IMR-90 (cell line): Measurements from ENCODE around the gene ANXA2. TPM values are rescaled to one million over a fixed set of nuclear protein-coding genes. Genes with fewer than 3 reads are reported as not detected.

ENCODE experiments used
- ATAC-seq: fragments of 200-7000 bp; cut with Tn5 transposase; 2 replicates; pipeline ENCODE4 v1.9.1; 2020; ENCODE audit warnings: low read depth, mild to moderate bottlenecking, moderate library complexity
- BruUV-seq: library from RNA; stranded (reverse); fragments of 400-500 nt; replicated peaks from 2 replicates; lab custom pipeline; 2021; lab: Mats Ljungman, UMichigan
- CTCF ChIA-PET: fragments of 300-600 bp; formaldehyde crosslinking; extraction: SDS; loops from one replicate; lab custom pipeline; 2021; ENCODE audit warnings: antibody characterized with exemption; lab: Yijun Ruan, JAX
- POLR2A ChIA-PET: fragments of 300-600 bp; sonication (Branson Sonifier 250); formaldehyde crosslinking; loops from one replicate; lab custom pipeline; 2022; ENCODE audit warnings: antibody characterized with exemption; ENCODE audit not compliant: unreplicated experiment; lab: Charles Lee
- DNase-seq: peaks from one replicate; pipeline ENCODE4 v3.0.0; 2013
- H2AFZ ChIP-seq: replicated peaks from 2 replicates; pipeline ENCODE3; 2013; ENCODE audit warnings: low read length, mild to moderate bottlenecking; ENCODE audit not compliant: poor library complexity
- H2AK5ac ChIP-seq: 2 replicates; pipeline ENCODE4 v1.6.1; 2013; ENCODE audit warnings: low read depth, low read length, inconsistent platforms
- H2AK9ac ChIP-seq: replicated peaks from 2 replicates; pipeline ENCODE3; 2013; ENCODE audit warnings: mild to moderate bottlenecking, low read depth, low read length, moderate library complexity; ENCODE audit not compliant: poor library complexity
- H2BK120ac ChIP-seq: 2 replicates; pipeline ENCODE4 v1.6.1; 2013; ENCODE audit warnings: low read depth, low read length, inconsistent platforms
- H2BK15ac ChIP-seq: 3 replicates; pipeline ENCODE4 v1.6.1; 2013; ENCODE audit warnings: low read depth, low read length, inconsistent platforms
- H2BK20ac ChIP-seq: 2 replicates; pipeline ENCODE4 v1.6.1; 2013; ENCODE audit warnings: low read depth, mild to moderate bottlenecking, inconsistent platforms, low read length, moderate library complexity
- H2BK5ac ChIP-seq: 2 replicates; pipeline ENCODE4 v1.6.1; 2013; ENCODE audit warnings: mild to moderate bottlenecking, low read depth, low read length, inconsistent platforms; ENCODE audit not compliant: poor library complexity, severe bottlenecking
- H3K14ac ChIP-seq: replicated peaks from 2 replicates; pipeline ENCODE4 v1.6.1; 2013; ENCODE audit warnings: low read depth, low read length, inconsistent platforms
- H3K18ac ChIP-seq: 2 replicates; pipeline ENCODE4 v1.6.1; 2013; ENCODE audit warnings: low read depth, low read length, control low read depth
- H3K23ac ChIP-seq: 2 replicates; pipeline ENCODE4 v1.6.1; 2013; ENCODE audit warnings: low read depth, low read length, inconsistent platforms
- H3K27ac ChIP-seq: 2 replicates; pipeline ENCODE4 v1.5.1; 2013; ENCODE audit warnings: mild to moderate bottlenecking, control low read depth, low read length; ENCODE audit not compliant: insufficient read depth
- H3K27me3 ChIP-seq: 2 replicates; pipeline ENCODE4 v1.6.1; 2013; ENCODE audit warnings: low read length; ENCODE audit not compliant: control insufficient read depth, insufficient read depth
- H3K36me3 ChIP-seq: 2 replicates; pipeline ENCODE4 v1.6.1; 2013; ENCODE audit warnings: low read length, mixed read lengths; ENCODE audit not compliant: control insufficient read depth, insufficient read depth
- H3K4ac ChIP-seq: 2 replicates; pipeline ENCODE4 v1.6.1; 2013; ENCODE audit warnings: low read depth, low read length, inconsistent platforms
- H3K4me1 ChIP-seq: 2 replicates; pipeline ENCODE4 v1.6.1; 2013; ENCODE audit warnings: low read length, mixed read lengths; ENCODE audit not compliant: control insufficient read depth, insufficient read depth
- H3K4me2 ChIP-seq: 2 replicates; pipeline ENCODE4 v1.6.1; 2013; ENCODE audit warnings: low read depth, mild to moderate bottlenecking, control low read depth, low read length, moderate library complexity
- H3K4me3 ChIP-seq: 2 replicates; pipeline ENCODE4 v1.5.1; 2013; ENCODE audit warnings: low read depth, mild to moderate bottlenecking, control low read depth, low read length, moderate library complexity; ENCODE audit not compliant: insufficient read depth
- H3K56ac ChIP-seq: 2 replicates; pipeline ENCODE4 v1.6.1; 2013; ENCODE audit warnings: low read length, inconsistent platforms; ENCODE audit not compliant: insufficient read depth; ENCODE audit errors: extremely low read depth
- H3K79me1 ChIP-seq, 2 experiments: 2 replicates each; pipeline ENCODE4 v1.6.1; 2013; ENCODE audit warnings: low read length in 2 of 2, inconsistent platforms in 1 of 2, low read depth in 1 of 2
- H3K9ac ChIP-seq: 2 replicates; pipeline ENCODE4 v1.6.1; 2013; ENCODE audit warnings: low read depth, low read length, control low read depth
- H3K9me1 ChIP-seq: 2 replicates; pipeline ENCODE4 v1.6.1; 2013; ENCODE audit warnings: low read length, inconsistent platforms; ENCODE audit not compliant: insufficient read depth
- H3K9me3 ChIP-seq: 2 replicates; pipeline ENCODE4 v1.6.1; 2013; ENCODE audit warnings: low read length; ENCODE audit not compliant: control insufficient read depth, insufficient read depth
- H4K20me1 ChIP-seq: 2 replicates; pipeline ENCODE4 v1.6.1; 2013; ENCODE audit warnings: low read length, inconsistent platforms; ENCODE audit not compliant: insufficient read depth
- H4K5ac ChIP-seq: 2 replicates; pipeline ENCODE4 v1.6.1; 2013; ENCODE audit warnings: mild to moderate bottlenecking, low read depth, low read length, control low read depth
- H4K8ac ChIP-seq, 2 experiments: 2 replicates each; pipeline ENCODE4 v1.6.1; 2013; ENCODE audit warnings: low read depth in 2 of 2, low read length in 2 of 2, control low read depth in 1 of 2, inconsistent platforms in 1 of 2
- H4K91ac ChIP-seq: 2 replicates; pipeline ENCODE4 v1.6.1; 2013; ENCODE audit warnings: low read depth, low read length, inconsistent platforms; ENCODE audit not compliant: insufficient read depth
- MAFK ChIP-seq: IDR thresholded peaks from 2 replicates; pipeline ENCODE4 v1.6.1; 2012; ENCODE audit warnings: low read depth, low read length, improper control_type of control experiment
- MXI1 ChIP-seq: IDR thresholded peaks from 2 replicates; pipeline ENCODE4 v1.6.1; 2012; ENCODE audit warnings: low read depth, mild to moderate bottlenecking, low read length, moderate library complexity, borderline replicate concordance
- RCOR1 ChIP-seq: IDR thresholded peaks from 2 replicates; pipeline ENCODE4 v1.6.1; 2012; ENCODE audit warnings: mild to moderate bottlenecking, low read length, improper control_type of control experiment; ENCODE audit not compliant: insufficient replicate concordance
- USF2 ChIP-seq: fragments of 150-350 bp; IDR thresholded peaks from 2 replicates; pipeline ENCODE4 v1.6.1; 2017; ENCODE audit warnings: mild to moderate bottlenecking, antibody characterized with exemption, low read length, low read depth
- WGBS, 2 experiments: methylation state at CpG; one replicate each; pipeline versions ENCODE4 v1.1.5 to v1.1.7; 2013; ENCODE audit warnings: missing lambda C conversion rate in 2 of 2; ENCODE audit not compliant: insufficient read length in 1 of 2; ENCODE audit errors: extremely low coverage in 2 of 2; 5-methylcytosine and 5-hydroxymethylcytosine counted together
- dilution Hi-C: fragments of 300-500 bp; cut with HindIII; formaldehyde crosslinking; loops from one replicate; pipeline ENCODE4 v1.14.3; 2018; ENCODE audit warnings: low sequenced_read_pairs; ENCODE audit not compliant: unreplicated experiment
- in situ Hi-C: fragments of 300-500 bp; cut with MboI; formaldehyde crosslinking; loops from 3 replicates; pipeline ENCODE4 v1.14.3; 2019; ENCODE audit warnings: low sequenced_read_pairs, inconsistent platforms, mixed read lengths
- intact Hi-C: fragments of 100-400 bp; cut with micrococcal nuclease; formaldehyde crosslinking; loops from 2 replicates; pipeline ENCODE4 v1.10.0; 2022
- polyA plus RNA-seq, 3 experiments: library from polyadenylated mRNA; depleted of rRNA; stranded (reverse); fragments of >200 nt; gene quantifications; 2 replicates each; pipeline ENCODE4 v1.2.3, GENCODE V29; 2012; ENCODE audit warnings: low replicate concordance in 1 of 3
- total RNA-seq: library from RNA; depleted of rRNA; stranded (reverse); fragments of >200 nt; gene quantifications from 2 replicates; pipeline ENCODE4 v1.2.3, GENCODE V29; 2012

Gene ANXA2
- total and polyA plus RNA-seq, 2 of the 4 experiments (the other 2 are of a cell fraction): 7,454 to 8,412 TPM

GRCh38 chr15:60423537-60423936 lies 25.8 kb upstream of the ANXA2 start:
- Histone ChIP-seq H2BK5ac (peak overlapping the region; percentile 65), H4K91ac (no peak overlapping the region), H3K14ac (no peak overlapping the region), H3K4ac (no peak overlapping the region), H2AK5ac (no peak overlapping the region), H4K5ac (no peak overlapping the region), H2AK9ac (no peak overlapping the region), H3K4me3 (no peak overlapping the region), H3K9me1 (peaks cover 6% of the 10 kb centered on the region), H2BK120ac (no peak overlapping the region), H2AFZ (no peak overlapping the region), H2BK20ac (no peak overlapping the region), H4K20me1 (peaks cover 3% of the 10 kb centered on the region; the same call in 1 of the 2 replicates), H3K4me2 (0 out of 2 replicates have a peak overlapping the region, but pooled peaks have one; percentile 51), H3K9ac (no peak overlapping the region), H3K79me1 (peaks cover 3 to 29% of the 10 kb centered on the region in 2 experiments), H3K27ac (no peak overlapping the region), H3K56ac (no peak overlapping the region), H3K4me1 (peaks cover 8% of the 10 kb centered on the region), H3K18ac (no peak overlapping the region), H3K23ac (no peak overlapping the region), H3K9me3 (no peaks in the 10 kb centered on the region), H3K36me3 (0 out of 2 replicates have a peak, but pooled peaks cover 3% of the 10 kb centered on the region), H3K27me3 (no peaks in the 10 kb centered on the region), H2BK15ac (no peak overlapping the region; the same call in 2 of the 3 replicates), H4K8ac (no peak overlapping the region)
- DNase-seq: peak; percentile 92
- TF ChIP-seq USF2: no peak
- TF ChIP-seq MXI1: no peak
- TF ChIP-seq MAFK: peak; percentile 89
- TF ChIP-seq RCOR1: no peak
- dilution Hi-C loops: no loop called here
- ATAC-seq: peak; percentile 80
- no CpG with 5 or more reads among the region's 2 CpGs for WGBS, 2 experiments
- ChIA-PET POLR2A (no interaction called here), CTCF (interaction anchor here (0.5 kb wide), 1 partner anchor 22 kb away, joined by 5 read pairs; no protein-coding TSS in a partner anchor)
- no TSS peak for BruUV-seq
- intact Hi-C loops: no loop called here
- in situ Hi-C loops: no loop called here
